Psoas muscle (tissue), 8 donors: ENCODE data around the gene LGALS3. TPM values are rescaled to one million over a fixed set of nuclear protein-coding genes. Genes with fewer than 3 reads are reported as not detected.

ENCODE experiments used
- ATAC-seq, 4 donors: fragments of 200-7000 bp; cut with Tn5 transposase; one replicate each; pipeline ENCODE4 v1.9.1; 2020; ENCODE audit warnings: moderate library complexity in 3 of 4, mild to moderate bottlenecking in 2 of 4
- DNase-seq, 2 donors: peaks; one replicate each; pipeline ENCODE4 v3.0.0-alpha.2; 2020
- H3K27ac ChIP-seq: fragments of 200-600 bp; one replicate; pipeline ENCODE4 v1.8.0; 2022
- H3K27me3 ChIP-seq, 3 donors: fragments of 200-600 bp in 1 of 3; one replicate each; pipeline versions ENCODE4 v1.6.1 to v1.8.0; 2013 to 2022; ENCODE audit warnings: low read length in 2 of 3, mild to moderate bottlenecking in 2 of 3, moderate library complexity in 1 of 3; ENCODE audit not compliant: insufficient read depth in 3 of 3
- H3K36me3 ChIP-seq, 2 donors: fragments of 200-600 bp in 1 of 2; one replicate each; pipeline versions ENCODE4 v1.6.1 to v1.8.0; 2013 to 2022; ENCODE audit warnings: low read depth in 1 of 2, mild to moderate bottlenecking in 1 of 2, moderate library complexity in 1 of 2; ENCODE audit not compliant: insufficient read depth in 1 of 2
- H3K4me1 ChIP-seq: fragments of 200-600 bp; one replicate; pipeline ENCODE4 v1.8.0; 2022
- H3K4me3 ChIP-seq: fragments of 200-600 bp; one replicate; pipeline ENCODE4 v1.8.0; 2022; ENCODE audit warnings: mild to moderate bottlenecking
- H3K9me3 ChIP-seq: fragments of 200-600 bp; one replicate; pipeline ENCODE4 v1.8.0; 2022
- CTCF ChIP-seq: fragments of 200-600 bp; IDR thresholded peaks from one replicate; pipeline ENCODE4 v1.8.0; 2022; ENCODE audit warnings: antibody characterized with exemption
- WGBS, 3 donors: extraction: QIAGEN DNeasy Blood & Tissue Kit; methylation state at CpG; one replicate each; pipeline versions ENCODE4 v1.1.6 to v1.1.7; 2013; 5-methylcytosine and 5-hydroxymethylcytosine counted together
- intact Hi-C, 2 donors: fragments of 100-400 bp; cut with DNase I; formaldehyde crosslinking; loops; one replicate each; pipeline versions ENCODE4 v1.11.0 to v1.14.2; 2022
- polyA plus RNA-seq, 3 donors: library from polyadenylated mRNA; stranded (reverse); fragments of 200-250 nt; gene quantifications; one replicate each; pipeline ENCODE4 v1.2.3, GENCODE V29; 2013
- total RNA-seq, 4 donors: library from RNA; stranded (reverse); fragmentation: NEBNext Ultra II Directional in 2 of 4; extraction: Animal tissue kit (Norgen Biotek cat#: 25700) in 2 of 4; gene quantifications; one replicate each; pipeline versions ENCODE4 v1.2.1 to v1.2.4, GENCODE V29; 2021 to 2023
- donor health status: healthy with polysubstance abuse.
- donor health status: DM: no; HTN: no; CAD: no; lungs with moderate emphysema.
- donor health status: Bipolar disorder and iron deficiency.
- donor health status: healthy.
- donor health status: DM: yes; HTN: yes; CAD: no.
- donor health status: DM: no; HTN: no; CAD: no.
- donor health status: DM: no; HTN: no; CAD: no.
- donor health status: DM: yes; HTN: yes; CAD: no.

The LGALS3 gene
- total and polyA plus RNA-seq, 7 donors, result 27.7 to 71.4 (median 44.7) TPM

GRCh38 chr14:55088356-55088755 is 40.7 kb upstream of the LGALS3 start:
- Histone ChIP-seq H3K27ac (no peak overlapping the region), H3K36me3 (no peaks in the 10 kb centered on the region), H3K4me3 (no peak overlapping the region), H3K9me3 (no peaks in the 10 kb centered on the region), H3K27me3 (no peaks in the 10 kb centered on the region), H3K4me1 (no peaks in the 10 kb centered on the region)
- TF ChIP-seq CTCF, result no peak
- no peak for DNase-seq
- peak; percentile 34 to 76 (median 54) for ATAC-seq
- intact Hi-C loops, result loop anchor here in 1 of 2 donors (2.0 kb wide), 1 partner anchor 70 kb away; no protein-coding TSS in a partner anchor

GRCh38 chr14:55092341-55092740 is 36.7 kb upstream of the LGALS3 start:
- no peaks in the 10 kb centered on the region for H3K9me3 ChIP-seq
- WGBS, 3 donors, result 60 to 64% (median 62%) methylated on average over 4 of the region's 4 CpGs
- no peaks in the 10 kb centered on the region for H3K36me3 ChIP-seq
- H3K4me3 ChIP-seq, result no peak overlapping the region
- intact Hi-C loops, result loop anchor here in 1 of 2 donors (5.0 to 10.0 kb wide), 2 partner anchors 35 to 332 kb away; partner anchors contain the start of gene LGALS3
- DNase-seq, result no peak
- TF ChIP-seq CTCF, result no peak
- H3K27ac ChIP-seq, result no peak overlapping the region
- no peak for ATAC-seq
- H3K27me3 ChIP-seq, result no peaks in the 10 kb centered on the region
- no peaks in the 10 kb centered on the region for H3K4me1 ChIP-seq

GRCh38 chr14:55094292-55095157 is 34.5 kb upstream of the LGALS3 start:
- H3K4me3 ChIP-seq, result no peak overlapping the region
- DNase-seq (no peak), ATAC-seq (no peak)
- intact Hi-C loops, result loop anchor here (5.0 to 10.0 kb wide), 3 partner anchors 33 to 330 kb away; partner anchors contain the start of gene LGALS3 (in 1 of the 2)
- H3K9me3 ChIP-seq, result no peaks in the 10 kb centered on the region
- TF ChIP-seq CTCF, result no peak
- no peaks in the 10 kb centered on the region for H3K4me1 ChIP-seq
- H3K36me3 ChIP-seq, result no peaks in the 10 kb centered on the region
- WGBS, 3 donors, result 69 to 71% (median 70%) methylated on average over 9 of the region's 9 CpGs
- H3K27me3 ChIP-seq, result no peaks in the 10 kb centered on the region
- H3K27ac ChIP-seq, result no peak overlapping the region

- no peaks in the 10 kb centered on the region for H3K27me3 ChIP-seq
- 68 to 76% (median 69%) methylated on average over 5 of the region's 5 CpGs for WGBS, 3 donors
- no peak for TF ChIP-seq CTCF
- DNase-seq, result no peak
- intact Hi-C loops, result loop anchor here (5.0 to 10.0 kb wide), 2 partner anchors 59 to 327 kb away; no protein-coding TSS in a partner anchor
- no peaks in the 10 kb centered on the region for H3K9me3 ChIP-seq
- no peak overlapping the region for H3K27ac ChIP-seq
- no peak overlapping the region for H3K4me3 ChIP-seq
- H3K36me3 ChIP-seq, result no peaks in the 10 kb centered on the region
- peaks cover 9% of the 10 kb centered on the region for H3K4me1 ChIP-seq
- ATAC-seq, result no peak
Observed at GRCh38 chr14:55097881-55098560, 31.0 kb upstream of the LGALS3 start.
